ELF-1 (cell line): ENCODE data around the gene QTRT2.

ENCODE experiments used
- DNase-seq: peaks from one replicate; pipeline ENCODE4 v3.0.0-alpha.2; 2016; ENCODE audit warnings: low read depth, low spot score

The QTRT2 gene

GRCh38 chr3:114078126-114078525 is 21.6 kb downstream of the QTRT2 start:
- no peak for DNase-seq

GRCh38 chr3:114079761-114080160 is 23.2 kb downstream of the QTRT2 start:
- no peak for DNase-seq

- no peak for DNase-seq
These were observed 23.7 kb downstream of the QTRT2 start for GRCh38 chr3:114080201-114080600.

GRCh38 chr3:114081037-114081436 is 24.5 kb downstream of the QTRT2 start:
- DNase-seq, result no peak

- no peak for DNase-seq
These were observed 26.6 kb downstream of the QTRT2 start for GRCh38 chr3:114083112-114083511.

- DNase-seq, result no peak
These were observed 29.8 kb downstream of the QTRT2 start for GRCh38 chr3:114086356-114086755.

- DNase-seq, result no peak
These were observed 33.1 kb downstream of the QTRT2 start for GRCh38 chr3:114089675-114090074.

- no peak for DNase-seq
These were observed 35.8 kb downstream of the QTRT2 start for GRCh38 chr3:114092151-114093015.

GRCh38 chr3:114093016-114093380 is 36.5 kb downstream of the QTRT2 start:
- no peak for DNase-seq

GRCh38 chr3:114093596-114093995 is 37.1 kb downstream of the QTRT2 start:
- no peak for DNase-seq

GRCh38 chr3:114095796-114096195 is 39.3 kb downstream of the QTRT2 start:
- DNase-seq, result no peak

GRCh38 chr3:114101101-114101500 is 44.6 kb downstream of the QTRT2 start:
- no peak for DNase-seq

- no peak for DNase-seq
These were observed 46.6 kb downstream of the QTRT2 start for GRCh38 chr3:114103181-114103580.

- no peak for DNase-seq
These were observed 47.3 kb downstream of the QTRT2 start for GRCh38 chr3:114103858-114104257.

- no peak for DNase-seq
These were observed 47.9 kb downstream of the QTRT2 start for GRCh38 chr3:114104414-114104813.

- DNase-seq, result no peak
These were observed 51.6 kb downstream of the QTRT2 start for GRCh38 chr3:114108137-114108536.

GRCh38 chr3:114110439-114110838 is 53.9 kb downstream of the QTRT2 start:
- DNase-seq, result no peak

GRCh38 chr3:114111060-114111770 is 54.7 kb downstream of the QTRT2 start:
- DNase-seq, result no peak

- DNase-seq, result no peak
These were observed 56.2 kb downstream of the QTRT2 start for GRCh38 chr3:114112696-114113095.

- no peak for DNase-seq
These were observed 58.2 kb downstream of the QTRT2 start for GRCh38 chr3:114114719-114115118.

GRCh38 chr3:114115143-114115542 is 58.6 kb downstream of the QTRT2 start:
- DNase-seq, result no peak

GRCh38 chr3:114119776-114120175 is 63.2 kb downstream of the QTRT2 start:
- DNase-seq, result no peak

GRCh38 chr3:114120211-114120610 is 63.7 kb downstream of the QTRT2 start:
- no peak for DNase-seq
